Natural killer cell (primary cell): ENCODE measurements around the gene PIM1. TPM values are rescaled to one million over a fixed set of nuclear protein-coding genes. Genes with fewer than 3 reads are reported as not detected.

Experiments
- ATAC-seq, 3 donors: fragments of 150-1000 bp in 2 of 3; fragments of 200-7000 bp in 1 of 3; cut with Tn5 transposase; 1 replicate in 1 of 3; 2 replicates in 2 of 3; pipeline ENCODE4 v1.10.0; 2021; ENCODE audit warnings: mild to moderate bottlenecking in 2 of 3, moderate library complexity in 2 of 3
- DNase-seq, 2 donors: peaks; one replicate each; pipeline versions ENCODE4 v3.0.0 to v3.0.0-alpha.2; 2013 to 2021; ENCODE audit warnings: mixed read lengths in 1 of 2
- H3K27ac ChIP-seq: one replicate; pipeline ENCODE4 v1.5.1; 2013; ENCODE audit warnings: mild to moderate bottlenecking, low read length
- H3K27me3 ChIP-seq: one replicate; pipeline ENCODE4 v1.6.1; 2013; ENCODE audit warnings: low read length; ENCODE audit not compliant: control insufficient read depth, insufficient read depth
- H3K36me3 ChIP-seq: one replicate; pipeline ENCODE4 v1.6.1; 2013; ENCODE audit warnings: low read length; ENCODE audit not compliant: control insufficient read depth, insufficient read depth
- H3K4me1 ChIP-seq: one replicate; pipeline ENCODE4 v1.6.1; 2013; ENCODE audit warnings: low read length; ENCODE audit not compliant: control insufficient read depth, insufficient read depth
- H3K4me3 ChIP-seq: one replicate; pipeline ENCODE4 v1.5.1; 2013; ENCODE audit warnings: low read length
- H3K9me3 ChIP-seq: one replicate; pipeline ENCODE4 v1.6.1; 2013; ENCODE audit warnings: low read length; ENCODE audit not compliant: control insufficient read depth, insufficient read depth
- H3K27ac Mint-ChIP-seq, 2 donors: one replicate each; pipeline ENCODE4 v1.8.0; 2022; ENCODE audit warnings: mild to moderate bottlenecking in 2 of 2, mixed read lengths in 2 of 2, moderate library complexity in 1 of 2
- H3K27me3 Mint-ChIP-seq, 2 donors: one replicate each; pipeline ENCODE4 v1.8.0; 2022; ENCODE audit warnings: low read depth in 2 of 2, mixed read lengths in 2 of 2
- H3K36me3 Mint-ChIP-seq: one replicate; pipeline ENCODE4 v1.8.0; 2022; ENCODE audit warnings: mixed read lengths
- H3K4me1 Mint-ChIP-seq, 2 donors: one replicate each; pipeline ENCODE4 v1.8.0; 2022; ENCODE audit warnings: mixed read lengths in 2 of 2
- H3K4me3 Mint-ChIP-seq: one replicate; pipeline ENCODE4 v1.8.0; 2022; ENCODE audit warnings: mild to moderate bottlenecking, moderate library complexity, mixed read lengths
- H3K9me3 Mint-ChIP-seq, 2 donors: one replicate each; pipeline ENCODE4 v1.8.0; 2022; ENCODE audit warnings: mixed read lengths in 2 of 2
- CTCF ChIP-seq: fragments of 200-600 bp; IDR thresholded peaks from one replicate; pipeline ENCODE4 v1.8.0; 2022; ENCODE audit warnings: antibody characterized with exemption
- WGBS: methylation state at CpG from one replicate; pipeline ENCODE4 v1.1.7; 2013; ENCODE audit warnings: missing lambda C conversion rate; ENCODE audit not compliant: insufficient coverage; 5-methylcytosine and 5-hydroxymethylcytosine counted together
- intact Hi-C: fragments of 100-400 bp; cut with micrococcal nuclease; formaldehyde crosslinking; loops from one replicate; pipeline ENCODE4 v1.14.2; 2022
- total RNA-seq, 4 donors: library from RNA; stranded (reverse); fragments of 120-200 nt in 1 of 4; gene quantifications; one replicate each; pipeline versions ENCODE4 v1.2.3 to v1.2.4, GENCODE V29; 2013 to 2022

The PIM1 gene
- total RNA-seq, 3 donors from 2014 or later (not counting 1 experiment from before 2014, with no cell fraction given) = 188 to 242 (median 215) TPM

GRCh38 chr6:37187321-37188022 is 17.5 kb downstream of the PIM1 start:
- H3K9me3 Mint-ChIP-seq = no peaks in the 10 kb centered on the region

GRCh38 chr6:37188962-37189510 is 19.1 kb downstream of the PIM1 start:
- ATAC-seq (no peak), DNase-seq (no peak)
- H3K36me3 Mint-ChIP-seq = no peaks in the 10 kb centered on the region
- H3K9me3 Mint-ChIP-seq = no peaks in the 10 kb centered on the region
- H3K4me1 Mint-ChIP-seq = peaks cover 52 to 64% of the 10 kb centered on the region in 2 donors
- H3K4me1 ChIP-seq = peaks cover 62% of the 10 kb centered on the region
- H3K27ac Mint-ChIP-seq = peak overlapping the region in 1 of 2 donors; percentile 63
- 78% methylated on average over 2 of the region's 2 CpGs for WGBS
- no peaks in the 10 kb centered on the region for H3K36me3 ChIP-seq
- intact Hi-C loops = no loop called here
- H3K9me3 ChIP-seq = no peaks in the 10 kb centered on the region
- no peak overlapping the region for H3K27ac ChIP-seq
- no peak overlapping the region for H3K4me3 Mint-ChIP-seq
- no peak overlapping the region for H3K4me3 ChIP-seq
- H3K27me3 Mint-ChIP-seq = no peaks in the 10 kb centered on the region
- TF ChIP-seq CTCF = no peak
- H3K27me3 ChIP-seq = no peaks in the 10 kb centered on the region

More at GRCh38 chr6:37187321-37188022, 17.5 kb downstream of the PIM1 start:
- Histone ChIP-seq H3K27me3 (no peaks in the 10 kb centered on the region), H3K27ac (peak overlapping the region; percentile 45), H3K4me3 (no peak overlapping the region), H3K4me1 (peaks cover 77% of the 10 kb centered on the region), H3K9me3 (no peaks in the 10 kb centered on the region), H3K36me3 (no peaks in the 10 kb centered on the region)
- peak overlapping the region; percentile 59 for H3K4me3 Mint-ChIP-seq
- intact Hi-C loops = no loop called here
- no peaks in the 10 kb centered on the region for H3K36me3 Mint-ChIP-seq
- WGBS = 28% methylated on average over 6 of the region's 7 CpGs
- H3K27me3 Mint-ChIP-seq = no peaks in the 10 kb centered on the region
- peak overlapping the region; percentile 73 to 91 for H3K27ac Mint-ChIP-seq
- ATAC-seq (no peak), DNase-seq (peak in 1 of 2 donors; percentile 33)
- TF ChIP-seq CTCF = no peak
- H3K4me1 Mint-ChIP-seq = peaks cover 41 to 64% of the 10 kb centered on the region in 2 donors

GRCh38 chr6:37190159-37190535 is 20.2 kb downstream of the PIM1 start:
- Histone ChIP-seq H3K9me3 (no peaks in the 10 kb centered on the region), H3K4me3 (no peak overlapping the region), H3K27ac (peak overlapping the region; percentile 42), H3K4me1 (peaks cover 54% of the 10 kb centered on the region), H3K36me3 (no peaks in the 10 kb centered on the region), H3K27me3 (no peaks in the 10 kb centered on the region)
- Mint-ChIP-seq H3K9me3 (no peaks in the 10 kb centered on the region), H3K4me1 (peaks cover 60 to 73% of the 10 kb centered on the region in 2 donors), H3K27me3 (no peaks in the 10 kb centered on the region), H3K4me3 (peak overlapping the region; percentile 35), H3K27ac (peak overlapping the region; percentile 45 to 74), H3K36me3 (no peaks in the 10 kb centered on the region)
- TF ChIP-seq CTCF = no peak
- WGBS = 82% methylated on average over 1 of the region's 1 CpG
- no peak for DNase-seq
- peak in 1 of 3 donors; percentile 14 for ATAC-seq
- intact Hi-C loops = no loop called here
